ENCODE results near the gene IP6K2. TPM values are rescaled to one million over a fixed set of nuclear protein-coding genes. Genes with fewer than 3 reads are reported as not detected.

IP6K2 gene
- total RNA-seq, 1 experiment from 2014 or later, result 105 TPM

- intact Hi-C loops (cut with micrococcal nuclease; ENCODE audit: unreplicated experiment), result no loop called here
- Mint-ChIP-seq H3K9me3 (ENCODE audit: low read depth, unreplicated experiment) (no peaks in the 10 kb centered on the region), H3K27me3 (ENCODE audit: unreplicated experiment) (no peaks in the 10 kb centered on the region), H3K4me1 (ENCODE audit: low read depth, unreplicated experiment) (peaks cover 12% of the 10 kb centered on the region), H3K36me3 (ENCODE audit: insufficient read depth, unreplicated experiment) (peaks cover 62% of the 10 kb centered on the region), H3K4me3 (ENCODE audit: low read depth, unreplicated experiment) (no peak overlapping the region), H3K27ac (ENCODE audit: unreplicated experiment) (no peak overlapping the region)
- CTCF ChIA-PET, result no interaction called here
- no peak for DNase-seq
- no TSS peak for BruUV-seq (replicated peaks)
- no peak for TF ChIP-seq CTCF (IDR thresholded peaks at IDR 0.05; ENCODE audit: unreplicated experiment)
Observed at GRCh38 chr3:48690846-48691458, 26.1 kb downstream of the IP6K2 start.

- Mint-ChIP-seq H3K27me3 (ENCODE audit: unreplicated experiment) (no peaks in the 10 kb centered on the region), H3K9me3 (ENCODE audit: low read depth, unreplicated experiment) (no peaks in the 10 kb centered on the region), H3K27ac (ENCODE audit: unreplicated experiment) (no peak overlapping the region), H3K4me3 (ENCODE audit: low read depth, unreplicated experiment) (no peak overlapping the region), H3K36me3 (ENCODE audit: insufficient read depth, unreplicated experiment) (peaks cover 68% of the 10 kb centered on the region), H3K4me1 (ENCODE audit: low read depth, unreplicated experiment) (peaks cover 7% of the 10 kb centered on the region)
- no TSS peak for BruUV-seq (replicated peaks)
- no peak for DNase-seq
- no peak for TF ChIP-seq CTCF (IDR thresholded peaks at IDR 0.05; ENCODE audit: unreplicated experiment)
- CTCF ChIA-PET, result no interaction called here
- intact Hi-C loops (cut with micrococcal nuclease; ENCODE audit: unreplicated experiment), result no loop called here
Observed at GRCh38 chr3:48689384-48689783, 27.6 kb downstream of the IP6K2 start.

GRCh38 chr3:48688737-48689075 lies 28.3 kb downstream of the IP6K2 start:
- intact Hi-C loops (cut with micrococcal nuclease; ENCODE audit: unreplicated experiment), result no loop called here
- H3K4me1 Mint-ChIP-seq (ENCODE audit: low read depth, unreplicated experiment), result peaks cover 13% of the 10 kb centered on the region
- no TSS peak for BruUV-seq (replicated peaks)
- no peaks in the 10 kb centered on the region for H3K9me3 Mint-ChIP-seq (ENCODE audit: low read depth, unreplicated experiment)
- CTCF ChIA-PET, result interaction anchor here (0.9 kb wide), 1 partner anchor 28 kb away, joined by 3 read pairs; the partner anchor contains the start of gene IP6K2
- no peak overlapping the region for H3K4me3 Mint-ChIP-seq (ENCODE audit: low read depth, unreplicated experiment)
- H3K36me3 Mint-ChIP-seq (ENCODE audit: insufficient read depth, unreplicated experiment), result peaks cover 62% of the 10 kb centered on the region
- no peaks in the 10 kb centered on the region for H3K27me3 Mint-ChIP-seq (ENCODE audit: unreplicated experiment)
- no peak for TF ChIP-seq CTCF (IDR thresholded peaks at IDR 0.05; ENCODE audit: unreplicated experiment)
- no peak for DNase-seq
- no peak overlapping the region for H3K27ac Mint-ChIP-seq (ENCODE audit: unreplicated experiment)

- Mint-ChIP-seq H3K27me3 (ENCODE audit: unreplicated experiment) (no peaks in the 10 kb centered on the region), H3K4me3 (ENCODE audit: low read depth, unreplicated experiment) (no peak overlapping the region), H3K4me1 (ENCODE audit: low read depth, unreplicated experiment) (peaks cover 18% of the 10 kb centered on the region), H3K9me3 (ENCODE audit: low read depth, unreplicated experiment) (no peaks in the 10 kb centered on the region), H3K36me3 (ENCODE audit: insufficient read depth, unreplicated experiment) (peaks cover 58% of the 10 kb centered on the region), H3K27ac (ENCODE audit: unreplicated experiment) (no peak overlapping the region)
- intact Hi-C loops (cut with micrococcal nuclease; ENCODE audit: unreplicated experiment), result no loop called here
- DNase-seq, result no peak
- BruUV-seq (replicated peaks), result no TSS peak
- CTCF ChIA-PET, result interaction anchor here (0.7 to 0.9 kb wide), 2 partner anchors 29 to 78 kb away, joined by 3 read pairs; partner anchors contain the start of gene IP6K2
- no peak for TF ChIP-seq CTCF (IDR thresholded peaks at IDR 0.05; ENCODE audit: unreplicated experiment)
Observed at GRCh38 chr3:48688032-48688736, 28.8 kb downstream of the IP6K2 start.

Data from Calu3 (cell line).